GM12878 (cell line): ENCODE results near the gene SARDH. TPM values are rescaled to one million over a fixed set of nuclear protein-coding genes. Genes with fewer than 3 reads are reported as not detected.

Source experiments
- ATAC-seq: fragments of 200-7000 bp; cut with Tn5 transposase; 3 replicates; pipeline ENCODE4 v1.9.1; 2020; ENCODE audit warnings: mild to moderate bottlenecking, moderate library complexity
- BruUV-seq: library from RNA; stranded (reverse); fragments of 400-500 nt; replicated peaks from 2 replicates; lab custom pipeline; 2021; lab: Mats Ljungman, UMichigan
- CTCF ChIA-PET: fragments of 300-600 bp; sonication (Branson Sonifier 250); formaldehyde crosslinking; extraction: SDS; loops from one replicate; lab custom pipeline; 2021; ENCODE audit warnings: inconsistent platforms; lab: Yijun Ruan, JAX
- POLR2A ChIA-PET: fragments of 350-600 bp; formaldehyde crosslinking; extraction: SDS; loops from one replicate; lab custom pipeline; 2021; ENCODE audit warnings: inconsistent platforms; lab: Charles Lee
- RAD21 ChIA-PET: fragments of 300-600 bp; sonication (Branson Sonifier 250); formaldehyde crosslinking; loops from one replicate; lab custom pipeline; 2023; ENCODE audit warnings: antibody characterized with exemption; ENCODE audit not compliant: unreplicated experiment; lab: Charles Lee
- SMC1A ChIA-PET: fragments of 300-600 bp; sonication (Branson Sonifier 250); formaldehyde crosslinking; loops from one replicate; lab custom pipeline; 2023; ENCODE audit not compliant: unreplicated experiment, uncharacterized antibody; lab: Charles Lee
- DNase-seq: peaks from one replicate; pipeline ENCODE4 v3.0.0-alpha.2; 2011; ENCODE audit warnings: low read depth, low spot score
- FAIRE-seq: peaks from 3 replicates; lab custom pipeline; 2011; peaks lifted over from hg19 to GRCh38; lab: Jason Lieb, UNC
- H2AFZ ChIP-seq: 2 replicates; pipeline ENCODE4 v1.6.0; 2011; ENCODE audit warnings: low read depth, low read length, control low read depth; ENCODE audit not compliant: control insufficient read depth
- H3K27ac ChIP-seq: 2 replicates; pipeline ENCODE4 v1.5.1; 2011; ENCODE audit warnings: control low read depth; ENCODE audit not compliant: control insufficient read depth, insufficient read depth
- H3K27me3 ChIP-seq, 2 experiments: replicated peaks in 1 of 2; 2 replicates each; pipeline versions ENCODE4 v1.6.0 to v1.6.1; 2011; ENCODE audit warnings: low read length in 1 of 2; ENCODE audit not compliant: control insufficient read depth in 2 of 2, insufficient read depth in 2 of 2
- H3K36me3 ChIP-seq, 2 experiments: 2 replicates each; pipeline ENCODE4 v1.5.1; 2011; ENCODE audit warnings: low read length in 1 of 2; ENCODE audit not compliant: control insufficient read depth in 2 of 2, insufficient read depth in 2 of 2
- H3K4me1 ChIP-seq: 2 replicates; pipeline ENCODE4 v1.6.1; 2011; ENCODE audit warnings: mild to moderate bottlenecking, low read length, moderate library complexity, mixed read lengths; ENCODE audit not compliant: control insufficient read depth, insufficient read depth
- H3K4me2 ChIP-seq: 2 replicates; pipeline ENCODE4 v1.6.0; 2011; ENCODE audit warnings: control low read depth; ENCODE audit not compliant: control insufficient read depth, insufficient read depth
- H3K4me3 ChIP-seq: fragments of 200-600 bp; sonication (generic); 2 replicates; pipeline ENCODE4 v1.5.1; 2016
- H3K79me2 ChIP-seq: 2 replicates; pipeline ENCODE4 v1.6.0; 2011; ENCODE audit warnings: low read length; ENCODE audit not compliant: control insufficient read depth, insufficient read depth
- H3K9ac ChIP-seq: 2 replicates; pipeline ENCODE4 v1.8.0; 2011; ENCODE audit warnings: low read length, control low read depth, mixed read lengths; ENCODE audit not compliant: control insufficient read depth, insufficient read depth
- H3K9me3 ChIP-seq: replicated peaks from 3 replicates; pipeline ENCODE4 v1.5.1; 2011; ENCODE audit warnings: mild to moderate bottlenecking, low read length; ENCODE audit not compliant: control insufficient read depth, insufficient read depth
- H4K20me1 ChIP-seq: 2 replicates; pipeline ENCODE4 v1.6.0; 2011; ENCODE audit not compliant: control insufficient read depth, insufficient read depth
- CHD4 ChIP-seq: fragments of 200-600 bp; sonication (generic); IDR thresholded peaks from 2 replicates; pipeline ENCODE4 v1.6.1; 2016; ENCODE audit warnings: mild to moderate bottlenecking
- EED ChIP-seq: sonication (generic); IDR thresholded peaks from 2 replicates; pipeline ENCODE4 v1.6.1; 2016; ENCODE audit warnings: antibody characterized with exemption, low read depth
- FOXK2 ChIP-seq: fragments of 450-650 bp; IDR thresholded peaks from 2 replicates; pipeline ENCODE4 v1.6.1; 2017; ENCODE audit warnings: mild to moderate bottlenecking, moderate library complexity
- FOXM1 ChIP-seq: IDR thresholded peaks from 2 replicates; pipeline ENCODE4 v1.6.1; 2012; ENCODE audit warnings: low read depth, mild to moderate bottlenecking, inconsistent platforms, low read length, moderate library complexity
- GATAD2B ChIP-seq: fragments of 450-650 bp; conservative IDR thresholded peaks from 2 replicates; pipeline ENCODE4 v1.6.1; 2017; ENCODE audit warnings: low read depth, mild to moderate bottlenecking, moderate library complexity
- KLF5 ChIP-seq: fragments of 450-650 bp; IDR thresholded peaks from 2 replicates; pipeline ENCODE4 v1.6.1; 2014; ENCODE audit warnings: mild to moderate bottlenecking; ENCODE audit not compliant: partially characterized antibody
- MXI1 ChIP-seq: fragments of 150-350 bp; IDR thresholded peaks from 2 replicates; pipeline ENCODE4 v1.6.1; 2011; ENCODE audit warnings: low read depth, mild to moderate bottlenecking, inconsistent platforms, low read length, improper control_type of control experiment
- NFIC ChIP-seq: IDR thresholded peaks from 2 replicates; pipeline ENCODE4 v1.6.1; 2012; ENCODE audit warnings: low read depth, mild to moderate bottlenecking, inconsistent platforms, low read length, moderate library complexity
- PAX5 ChIP-seq: IDR thresholded peaks from 2 replicates; pipeline ENCODE4 v1.6.1; 2011; ENCODE audit warnings: low read depth, low read length, borderline replicate concordance
- PML ChIP-seq: IDR thresholded peaks from 2 replicates; pipeline ENCODE4 v1.6.1; 2012; ENCODE audit warnings: low read length, inconsistent platforms
- RELA ChIP-seq: fragments of 450-650 bp; IDR thresholded peaks from 2 replicates; pipeline ENCODE4 v1.8.0; 2014; ENCODE audit warnings: borderline replicate concordance; ENCODE audit not compliant: partially characterized antibody
- SKIL ChIP-seq: fragments of 450-650 bp; IDR thresholded peaks from 2 replicates; pipeline ENCODE4 v1.6.1; 2017; ENCODE audit warnings: mild to moderate bottlenecking, low read depth, inconsistent platforms; ENCODE audit not compliant: poor library complexity, severe bottlenecking
- SMAD5 ChIP-seq: IDR thresholded peaks from 2 replicates; pipeline ENCODE4 v1.6.1; 2016; ENCODE audit warnings: antibody characterized with exemption, low read depth
- STAT1 ChIP-seq: fragments of 450-650 bp; conservative IDR thresholded peaks from 2 replicates; pipeline ENCODE4 v1.6.1; 2014; ENCODE audit warnings: antibody characterized with exemption, mild to moderate bottlenecking
- WRNIP1 ChIP-seq: IDR thresholded peaks from 2 replicates; pipeline ENCODE4 v1.6.1; 2011; ENCODE audit warnings: low read depth, low read length, improper control_type of control experiment, borderline replicate concordance
- YY1 ChIP-seq: IDR thresholded peaks from 2 replicates; pipeline ENCODE4 v1.6.1; 2011; ENCODE audit warnings: low read depth, mild to moderate bottlenecking, low read length
- WGBS: methylation state at CpG from one replicate; pipeline ENCODE4 v1.1.6; 2016; ENCODE audit warnings: low lambda C conversion rate; ENCODE audit not compliant: insufficient replicate concordance, insufficient coverage; ENCODE audit errors: missing lambda C conversion rate; 5-methylcytosine and 5-hydroxymethylcytosine counted together
- in situ Hi-C: fragments of 300-500 bp; cut with MboI; formaldehyde crosslinking; loops from 9 replicates; pipeline ENCODE4 v1.14.3; 2018; ENCODE audit warnings: mixed read lengths
- intact Hi-C: fragments of 100-400 bp; cut with micrococcal nuclease; formaldehyde crosslinking; loops from one replicate; pipeline ENCODE4 v1.14.2; 2022; ENCODE audit not compliant: unreplicated experiment
- polyA plus RNA-seq, 11 experiments: library from polyadenylated mRNA; depleted of rRNA in 4 of 11; unstranded in 6 of 11; stranded (reverse) in 5 of 11; fragments of >200 nt; fragmentation: Nextera tagmentation in 4 of 11; fragmentation: Illumina TruSeq in 1 of 11; extraction: Ambion mirVana in 4 of 11; extraction: Trizol in 1 of 11; gene quantifications; 1 replicate in 1 of 11; 2 replicates in 10 of 11; pipeline versions ENCODE4 v1.2.1 to v1.2.3, GENCODE V29; 2011 to 2016; ENCODE audit warnings: inconsistent platforms in 2 of 11, missing spikeins in 2 of 11, low read depth in 1 of 11
- total RNA-seq, 4 experiments: library from RNA; depleted of rRNA in 3 of 4; stranded (reverse); fragments of >200 nt in 3 of 4; fragmentation: Illumina TruSeq in 1 of 4; extraction: Trizol in 1 of 4; gene quantifications; 2 replicates each; pipeline versions ENCODE4 v1.2.1 to v1.2.3, GENCODE V29; 2013 to 2021

SARDH gene
- total and polyA plus RNA-seq, 10 of the 15 experiments (the other 5 are each of a cell fraction or from before 2014, with no cell fraction given), result 0.03 to 0.15 (median 0.10) TPM; not detected in 6

- TF ChIP-seq WRNIP1 (no peak), RELA (no peak), STAT1 (no peak), KLF5 (no peak), EED (no peak), PAX5 (no peak), SMAD5 (no peak), PML (no peak), YY1 (no peak), CHD4 (no peak), FOXK2 (no peak), FOXM1 (no peak)
- TF ChIP-seq, all 136 proteins: peak for 0
Measured at GRCh38 chr9:133779081-133779480, 40.9 kb upstream of the SARDH start (continued).

GRCh38 chr9:133778336-133779013 lies 40.3 kb upstream of the SARDH start:
- no peaks in the 10 kb centered on the region for H4K20me1 ChIP-seq
- WGBS, result 96% methylated on average over 20 of the region's 20 CpGs
- FAIRE-seq (no peak), DNase-seq (no peak), ATAC-seq (no peak)
- BruUV-seq, result no TSS peak
- in situ Hi-C loops, result no loop called here
- intact Hi-C loops, result no loop called here
- no peaks in the 10 kb centered on the region for H3K27me3 ChIP-seq
- ChIA-PET SMC1A (no interaction called here), CTCF (interaction anchor here (6.8 kb wide), 1 partner anchor 216 kb away, joined by 177 read pairs; no protein-coding TSS in a partner anchor), POLR2A (no interaction called here), RAD21 (interaction anchor here (0.6 kb wide), 1 partner anchor 20 kb away, joined by 3 read pairs; no protein-coding TSS in a partner anchor)
- no peak overlapping the region for H3K27ac ChIP-seq
- H2AFZ ChIP-seq, result no peak overlapping the region
- no peak for TF ChIP-seq MXI1
- no peak for TF ChIP-seq SKIL
- TF ChIP-seq WRNIP1, result no peak
- TF ChIP-seq GATAD2B, result no peak
- no peak for TF ChIP-seq NFIC
- H3K9me3 ChIP-seq, result peaks cover 5% of the 10 kb centered on the region; the same call in 1 of the 3 replicates
- peaks cover 9 to 36% of the 10 kb centered on the region in 2 experiments; a peak in 3 of 4 replicates for H3K36me3 ChIP-seq
- no peaks in the 10 kb centered on the region for H3K4me1 ChIP-seq
- no peak overlapping the region for H3K4me2 ChIP-seq
- H3K4me3 ChIP-seq, result no peak overlapping the region
- no peaks in the 10 kb centered on the region for H3K79me2 ChIP-seq
- H3K9ac ChIP-seq, result no peak overlapping the region
